Measurements from ENCODE around the gene ARFIP1. TPM values are rescaled to one million over a fixed set of nuclear protein-coding genes. Genes with fewer than 3 reads are reported as not detected.

ARFIP1 gene, protein sequence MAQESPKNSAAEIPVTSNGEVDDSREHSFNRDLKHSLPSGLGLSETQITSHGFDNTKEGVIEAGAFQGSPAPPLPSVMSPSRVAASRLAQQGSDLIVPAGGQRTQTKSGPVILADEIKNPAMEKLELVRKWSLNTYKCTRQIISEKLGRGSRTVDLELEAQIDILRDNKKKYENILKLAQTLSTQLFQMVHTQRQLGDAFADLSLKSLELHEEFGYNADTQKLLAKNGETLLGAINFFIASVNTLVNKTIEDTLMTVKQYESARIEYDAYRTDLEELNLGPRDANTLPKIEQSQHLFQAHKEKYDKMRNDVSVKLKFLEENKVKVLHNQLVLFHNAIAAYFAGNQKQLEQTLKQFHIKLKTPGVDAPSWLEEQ
- total RNA-seq (2021; fragmentation: NEBNext Ultra II Directional; extraction: Animal tissue kit (Norgen Biotek cat#: 25700)): 10 to 100 TPM; 34.8 to 44.3 (median 37.7) TPM
- long read RNA-seq, transcript ARFIP1-202 (8 exons, 1,302 nt): minor isoform, 10 of 41 reads
- long read RNA-seq, transcript ARFIP1-201 (9 exons, 3,111 nt): major isoform, 14 of 41 reads
- long read RNA-seq, transcript ARFIP1-205 (9 exons, 3,424 nt): minor isoform, 5 of 41 reads
- long read RNA-seq, partial matches to known transcripts: 6 of 41 reads
- long read RNA-seq, other reads (novel, unspliced or antisense): 4 of 41 reads

DNA sequence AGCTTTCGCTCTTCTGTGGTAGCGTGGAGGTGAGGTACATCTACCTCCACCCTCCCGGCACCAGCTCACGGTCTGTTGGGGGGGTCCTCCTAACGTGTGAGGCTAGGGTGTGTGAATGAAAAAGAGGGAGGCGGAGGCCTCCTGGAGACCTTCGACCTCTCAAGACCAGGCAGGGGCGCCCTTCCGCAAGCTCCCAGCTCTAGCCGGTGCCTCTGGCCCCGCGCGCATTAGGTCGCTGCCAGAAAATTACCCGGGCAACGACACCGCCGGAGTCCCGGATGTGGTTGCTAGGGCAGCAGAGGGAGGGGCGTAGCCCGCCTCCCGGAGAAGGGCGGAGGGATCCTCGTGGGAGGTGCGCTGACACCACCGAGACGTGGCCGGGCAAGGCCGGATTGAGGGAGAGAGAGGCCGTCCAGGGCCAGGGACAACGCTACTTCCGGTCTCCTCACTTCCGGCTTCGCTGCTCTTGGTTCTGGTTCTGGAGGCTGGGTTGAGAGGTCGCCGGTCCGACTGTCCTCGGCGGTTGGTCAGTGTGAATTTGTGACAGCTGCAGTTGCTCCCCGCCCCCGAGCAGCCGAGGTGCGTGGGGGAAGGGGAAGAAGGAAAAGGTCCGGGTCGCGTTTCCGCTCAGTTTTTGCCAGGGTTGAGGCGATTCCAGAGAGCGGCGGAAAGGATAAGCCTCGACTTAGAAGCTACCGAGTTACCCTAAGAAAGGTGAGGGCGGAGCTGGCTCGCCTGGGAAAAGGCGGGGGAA is at the start of gene ARFIP1, which contains the start of gene TIGD4:
Gene ARFIP1, plus strand, starts transcription at position 442 of the 754 bp plus-strand sequence. CDS start 49,680 bp downstream, outside the sequence.
Gene TIGD4, minus strand, starts transcription at position 218 of the 754 bp plus-strand sequence. CDS start 8,726 bp downstream, outside the sequence.
- H3K36me3 Mint-ChIP-seq (ENCODE audit: low read depth): no peaks in the 10 kb centered on the region
- peaks cover 6% of the 10 kb centered on the region; the same call in 1 of the 2 replicates for H3K27me3 Mint-ChIP-seq (ENCODE audit: insufficient read depth)
- TF ChIP-seq, protein P1, sequence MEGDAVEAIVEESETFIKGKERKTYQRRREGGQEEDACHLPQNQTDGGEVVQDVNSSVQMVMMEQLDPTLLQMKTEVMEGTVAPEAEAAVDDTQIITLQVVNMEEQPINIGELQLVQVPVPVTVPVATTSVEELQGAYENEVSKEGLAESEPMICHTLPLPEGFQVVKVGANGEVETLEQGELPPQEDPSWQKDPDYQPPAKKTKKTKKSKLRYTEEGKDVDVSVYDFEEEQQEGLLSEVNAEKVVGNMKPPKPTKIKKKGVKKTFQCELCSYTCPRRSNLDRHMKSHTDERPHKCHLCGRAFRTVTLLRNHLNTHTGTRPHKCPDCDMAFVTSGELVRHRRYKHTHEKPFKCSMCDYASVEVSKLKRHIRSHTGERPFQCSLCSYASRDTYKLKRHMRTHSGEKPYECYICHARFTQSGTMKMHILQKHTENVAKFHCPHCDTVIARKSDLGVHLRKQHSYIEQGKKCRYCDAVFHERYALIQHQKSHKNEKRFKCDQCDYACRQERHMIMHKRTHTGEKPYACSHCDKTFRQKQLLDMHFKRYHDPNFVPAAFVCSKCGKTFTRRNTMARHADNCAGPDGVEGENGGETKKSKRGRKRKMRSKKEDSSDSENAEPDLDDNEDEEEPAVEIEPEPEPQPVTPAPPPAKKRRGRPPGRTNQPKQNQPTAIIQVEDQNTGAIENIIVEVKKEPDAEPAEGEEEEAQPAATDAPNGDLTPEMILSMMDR (IDR thresholded peaks at IDR 0.05): peak; percentile 58
- peaks cover 43% of the 10 kb centered on the region for H3K4me1 Mint-ChIP-seq (ENCODE audit: low read depth)
- no peaks in the 10 kb centered on the region for H3K9me3 Mint-ChIP-seq
- DNase-seq: peak; percentile 98
- H3K4me3 Mint-ChIP-seq: peak within 1 kb of the TSS; percentile 98
- H3K27ac Mint-ChIP-seq: peak within 1 kb of the TSS; percentile 97

DNA sequence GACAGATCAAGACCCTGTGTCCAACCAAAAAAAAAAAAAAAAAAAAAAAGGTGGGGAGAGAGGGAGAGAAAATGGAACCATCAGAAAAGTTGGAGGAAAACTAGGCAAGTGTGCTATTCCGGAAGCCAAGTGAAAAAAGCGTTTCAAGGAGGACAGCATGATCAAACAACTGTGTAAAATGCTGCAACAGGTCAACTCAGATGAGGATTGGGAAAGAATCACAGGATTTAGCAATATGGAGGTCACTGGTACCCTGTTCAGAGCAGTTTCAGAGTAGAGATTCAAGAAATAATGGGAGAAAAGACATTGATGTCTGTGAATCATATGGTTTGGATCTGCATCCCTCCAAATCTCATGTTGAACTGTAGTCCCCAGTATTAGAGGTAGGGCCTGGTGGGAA is 47.8 kb upstream of the ARFIP1 start:
- H3K36me3 Mint-ChIP-seq (ENCODE audit: low read depth): no peaks in the 10 kb centered on the region
- no peak for DNase-seq
- 0 out of 2 replicates have a peak, but pooled peaks cover 4% of the 10 kb centered on the region for H3K4me1 Mint-ChIP-seq (ENCODE audit: low read depth)
- TF ChIP-seq, protein P1 (IDR thresholded peaks at IDR 0.05): no peak
- H3K27ac Mint-ChIP-seq: no peak overlapping the region
- peaks cover 20% of the 10 kb centered on the region for H3K27me3 Mint-ChIP-seq (ENCODE audit: insufficient read depth)
- no peak overlapping the region for H3K4me3 Mint-ChIP-seq
- no peaks in the 10 kb centered on the region for H3K9me3 Mint-ChIP-seq

DNA sequence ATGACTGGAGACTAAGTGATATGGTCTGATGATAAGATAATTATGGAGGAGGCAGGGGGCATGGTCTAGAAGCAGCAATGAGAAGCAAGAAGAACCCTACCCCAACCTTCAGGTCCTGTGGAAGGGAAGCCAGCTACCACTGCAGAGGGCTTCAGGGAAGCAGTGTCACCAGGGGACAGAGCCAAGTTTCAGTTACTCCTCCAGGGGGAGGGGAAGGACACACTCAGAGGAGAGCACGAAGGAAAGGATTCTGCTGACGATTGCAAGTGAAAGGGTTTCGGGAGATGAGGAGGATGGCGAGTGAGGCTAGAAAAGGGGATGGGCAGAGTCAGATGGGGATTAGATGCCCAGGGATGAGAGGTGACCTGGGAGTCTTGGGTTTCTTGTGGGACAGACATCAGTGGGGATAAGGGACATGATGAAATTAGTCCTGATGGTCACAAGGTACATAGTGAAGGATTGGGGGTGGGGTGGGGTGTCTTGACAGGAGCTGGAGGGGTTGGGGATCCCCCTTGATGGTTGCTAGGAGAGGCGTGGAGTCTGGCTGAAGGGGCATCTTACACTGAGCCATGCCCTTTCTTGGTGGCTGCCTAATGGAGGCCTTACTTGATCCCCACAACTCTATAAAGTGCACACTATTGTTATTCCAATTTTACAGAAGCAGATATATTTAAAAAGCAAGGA is 45.6 kb upstream of the ARFIP1 start:
- TF ChIP-seq, protein P1 (IDR thresholded peaks at IDR 0.05): no peak
- Mint-ChIP-seq H3K27ac (no peak overlapping the region), H3K9me3 (no peaks in the 10 kb centered on the region), H3K4me3 (no peak overlapping the region), H3K36me3 (ENCODE audit: low read depth) (no peaks in the 10 kb centered on the region), H3K4me1 (ENCODE audit: low read depth) (0 out of 2 replicates have a peak, but pooled peaks cover 4% of the 10 kb centered on the region), H3K27me3 (ENCODE audit: insufficient read depth) (peaks cover 14% of the 10 kb centered on the region)
- DNase-seq: no peak

DNA sequence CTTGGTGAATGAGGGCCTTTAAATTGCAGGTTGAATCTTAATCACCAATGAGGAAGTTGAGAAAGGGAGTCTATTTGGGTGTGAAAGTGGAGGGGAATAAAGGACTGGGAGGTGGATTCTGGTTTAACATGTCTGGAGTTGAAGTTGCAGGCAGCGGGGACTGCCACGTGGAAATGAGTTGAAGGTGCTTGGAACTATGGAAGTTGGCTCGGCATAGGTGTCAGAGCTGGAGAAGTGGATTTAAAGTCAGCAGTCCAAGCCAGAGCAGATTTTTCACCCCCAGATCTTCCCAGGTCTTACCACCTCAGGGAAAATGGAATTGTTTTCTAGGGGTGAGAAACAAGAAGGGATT is 45.1 kb upstream of the ARFIP1 start:
- no peak overlapping the region for H3K4me3 Mint-ChIP-seq
- H3K4me1 Mint-ChIP-seq (ENCODE audit: low read depth): 0 out of 2 replicates have a peak, but pooled peaks cover 4% of the 10 kb centered on the region
- TF ChIP-seq, protein P1 (IDR thresholded peaks at IDR 0.05): no peak
- no peaks in the 10 kb centered on the region for H3K9me3 Mint-ChIP-seq
- H3K27me3 Mint-ChIP-seq (ENCODE audit: insufficient read depth): peaks cover 16% of the 10 kb centered on the region
- no peaks in the 10 kb centered on the region for H3K36me3 Mint-ChIP-seq (ENCODE audit: low read depth)
- no peak overlapping the region for H3K27ac Mint-ChIP-seq
- no peak for DNase-seq

DNA sequence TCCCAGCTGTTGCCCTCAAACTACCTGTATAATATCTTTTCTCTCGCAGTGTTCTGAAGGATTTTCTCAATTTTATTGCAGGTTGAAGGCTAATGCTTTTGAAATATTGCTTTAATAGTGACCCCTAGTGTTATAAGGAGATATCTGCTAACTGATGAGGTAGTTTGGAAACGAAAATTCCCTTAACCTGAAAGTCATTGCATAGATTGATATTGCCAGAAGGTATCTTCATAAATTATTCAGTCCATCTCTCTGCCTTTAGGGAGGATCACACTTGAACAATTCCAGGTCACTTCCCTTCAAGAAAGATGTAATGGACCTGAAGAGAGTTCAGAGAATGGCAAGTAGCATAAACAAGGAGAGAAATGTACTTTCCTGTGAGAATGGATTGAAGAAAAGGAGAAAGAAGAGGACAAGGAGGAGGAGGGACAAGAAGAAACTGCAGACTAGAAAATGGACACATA is 44.3 kb upstream of the ARFIP1 start:
- Mint-ChIP-seq H3K27me3 (ENCODE audit: insufficient read depth) (peaks cover 16% of the 10 kb centered on the region), H3K36me3 (ENCODE audit: low read depth) (no peaks in the 10 kb centered on the region), H3K27ac (no peak overlapping the region), H3K4me3 (no peak overlapping the region), H3K9me3 (no peaks in the 10 kb centered on the region), H3K4me1 (ENCODE audit: low read depth) (0 out of 2 replicates have a peak, but pooled peaks cover 4% of the 10 kb centered on the region)
- DNase-seq: peak; percentile 4
- TF ChIP-seq, protein P1 (IDR thresholded peaks at IDR 0.05): peak; percentile 81
